Loucy (cell line): ENCODE results near the gene GLDC.

ENCODE experiments used
- H2AFZ ChIP-seq: fragments of 200-600 bp; sonication (generic); 2 replicates; pipeline ENCODE4 v1.6.0; 2016; ENCODE audit warnings: antibody characterized with exemption, mild to moderate bottlenecking, low read length, moderate library complexity
- H3F3A ChIP-seq: fragments of 200-600 bp; 2 replicates; pipeline ENCODE4 v1.6.0; 2016; ENCODE audit warnings: antibody characterized with exemption, low read depth, mild to moderate bottlenecking
- H3K27me3 ChIP-seq: fragments of 200-600 bp; sonication (generic); 2 replicates; pipeline ENCODE4 v1.6.1; 2014; ENCODE audit warnings: low read length, mild to moderate bottlenecking; ENCODE audit not compliant: insufficient read depth, poor library complexity, severe bottlenecking
- H3K36me3 ChIP-seq: fragments of 200-600 bp; sonication (generic); 2 replicates; pipeline ENCODE4 v1.6.1; 2016; ENCODE audit warnings: low read length; ENCODE audit not compliant: insufficient read depth
- H3K4me1 ChIP-seq: fragments of 200-600 bp; sonication (generic); 2 replicates; pipeline ENCODE4 v1.5.1; 2014; ENCODE audit warnings: low read length, mild to moderate bottlenecking; ENCODE audit not compliant: insufficient read depth, poor library complexity, severe bottlenecking
- H3K4me2 ChIP-seq: fragments of 200-600 bp; sonication (generic); 2 replicates; pipeline ENCODE4 v1.6.0; 2014; ENCODE audit warnings: antibody characterized with exemption, low read length, low read depth, mild to moderate bottlenecking; ENCODE audit not compliant: poor library complexity, severe bottlenecking
- H3K4me3 ChIP-seq: fragments of 200-600 bp; sonication (generic); 2 replicates; pipeline ENCODE4 v1.5.1; 2014; ENCODE audit warnings: low read length, mild to moderate bottlenecking, mixed read lengths; ENCODE audit not compliant: poor library complexity, severe bottlenecking
- H3K79me2 ChIP-seq: fragments of 200-600 bp; sonication (generic); 2 replicates; pipeline ENCODE4 v1.6.1; 2014; ENCODE audit warnings: low read length; ENCODE audit not compliant: insufficient read depth
- H3K9ac ChIP-seq: fragments of 200-600 bp; sonication (generic); 2 replicates; pipeline ENCODE4 v1.6.0; 2014; ENCODE audit warnings: mild to moderate bottlenecking, low read depth, low read length, moderate library complexity; ENCODE audit not compliant: poor library complexity, severe bottlenecking
- H3K9me2 ChIP-seq: fragments of 200-600 bp; sonication (generic); replicated peaks from 2 replicates; pipeline ENCODE4 v1.6.1; 2016; ENCODE audit warnings: low read depth, low read length, mixed read lengths
- H3K9me3 ChIP-seq: fragments of 200-600 bp; sonication (generic); 2 replicates; pipeline ENCODE4 v1.6.1; 2014; ENCODE audit warnings: mild to moderate bottlenecking, antibody characterized with exemption, low read length, low read depth; ENCODE audit not compliant: insufficient read depth
- H4K20me1 ChIP-seq: fragments of 200-600 bp; sonication (generic); 2 replicates; pipeline ENCODE4 v1.6.0; 2014; ENCODE audit warnings: antibody characterized with exemption, low read length, mild to moderate bottlenecking; ENCODE audit not compliant: insufficient read depth, poor library complexity, severe bottlenecking
- EZH2phosphoT487 ChIP-seq: fragments of 200-600 bp; IDR thresholded peaks from 2 replicates; pipeline ENCODE4 v1.6.1; 2018; ENCODE audit warnings: antibody characterized with exemption, mild to moderate bottlenecking, moderate library complexity, borderline replicate concordance
- TF ChIP-seq, protein P1 (sequence below): fragments of 200-600 bp; sonication (generic); conservative IDR thresholded peaks from 2 replicates; pipeline ENCODE4 v1.5.1; 2014; ENCODE audit warnings: mild to moderate bottlenecking, antibody characterized with exemption, low read length

GLDC gene

DNA sequence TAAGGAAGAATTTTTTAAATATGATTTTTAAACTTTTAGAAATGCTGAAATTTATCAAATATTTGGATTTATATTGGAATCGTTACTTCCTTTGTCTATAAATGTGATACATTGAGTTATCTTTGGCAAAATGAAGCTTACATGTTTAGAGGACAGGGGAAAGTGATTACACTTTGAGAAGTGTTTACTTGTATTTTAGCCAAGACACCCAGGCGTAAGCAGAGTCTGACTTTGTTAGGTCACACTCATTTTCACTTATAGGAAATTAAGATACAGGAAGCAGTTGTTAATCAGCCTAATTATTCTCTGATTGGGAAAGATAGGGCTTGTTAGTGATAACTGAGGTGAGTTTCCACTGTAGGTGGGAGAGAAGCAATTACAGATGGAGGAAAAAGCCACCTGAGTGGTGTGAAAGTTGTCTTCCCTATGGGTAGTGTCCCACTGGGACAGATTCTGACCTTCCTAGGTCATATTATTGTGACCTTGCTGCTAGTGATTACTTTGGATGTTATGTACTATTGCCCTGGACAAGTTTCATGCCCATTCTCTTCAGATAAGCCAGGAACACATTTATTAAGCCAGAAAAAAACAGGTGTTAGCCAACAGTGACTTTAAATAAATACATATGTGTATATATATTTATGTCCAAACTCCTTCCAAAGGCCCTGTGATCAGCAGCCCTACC lies 143.9 kb downstream of the GLDC start:
- Histone ChIP-seq H3F3A (no peaks in the 10 kb centered on the region), H3K36me3 (peaks cover 80% of the 10 kb centered on the region; the same call in 1 of the 2 replicates), H4K20me1 (no peaks in the 10 kb centered on the region), H3K4me3 (no peak overlapping the region), H3K4me2 (no peak overlapping the region), H3K4me1 (no peaks in the 10 kb centered on the region), H2AFZ (no peak overlapping the region), H3K79me2 (no peaks in the 10 kb centered on the region), H3K9me3 (no peaks in the 10 kb centered on the region), H3K27me3 (no peaks in the 10 kb centered on the region), H3K9me2 (no peaks in the 10 kb centered on the region), H3K9ac (no peak overlapping the region)
- no peak for TF ChIP-seq EZH2phosphoT487
- TF ChIP-seq, protein P1, sequence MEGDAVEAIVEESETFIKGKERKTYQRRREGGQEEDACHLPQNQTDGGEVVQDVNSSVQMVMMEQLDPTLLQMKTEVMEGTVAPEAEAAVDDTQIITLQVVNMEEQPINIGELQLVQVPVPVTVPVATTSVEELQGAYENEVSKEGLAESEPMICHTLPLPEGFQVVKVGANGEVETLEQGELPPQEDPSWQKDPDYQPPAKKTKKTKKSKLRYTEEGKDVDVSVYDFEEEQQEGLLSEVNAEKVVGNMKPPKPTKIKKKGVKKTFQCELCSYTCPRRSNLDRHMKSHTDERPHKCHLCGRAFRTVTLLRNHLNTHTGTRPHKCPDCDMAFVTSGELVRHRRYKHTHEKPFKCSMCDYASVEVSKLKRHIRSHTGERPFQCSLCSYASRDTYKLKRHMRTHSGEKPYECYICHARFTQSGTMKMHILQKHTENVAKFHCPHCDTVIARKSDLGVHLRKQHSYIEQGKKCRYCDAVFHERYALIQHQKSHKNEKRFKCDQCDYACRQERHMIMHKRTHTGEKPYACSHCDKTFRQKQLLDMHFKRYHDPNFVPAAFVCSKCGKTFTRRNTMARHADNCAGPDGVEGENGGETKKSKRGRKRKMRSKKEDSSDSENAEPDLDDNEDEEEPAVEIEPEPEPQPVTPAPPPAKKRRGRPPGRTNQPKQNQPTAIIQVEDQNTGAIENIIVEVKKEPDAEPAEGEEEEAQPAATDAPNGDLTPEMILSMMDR, result no peak

DNA sequence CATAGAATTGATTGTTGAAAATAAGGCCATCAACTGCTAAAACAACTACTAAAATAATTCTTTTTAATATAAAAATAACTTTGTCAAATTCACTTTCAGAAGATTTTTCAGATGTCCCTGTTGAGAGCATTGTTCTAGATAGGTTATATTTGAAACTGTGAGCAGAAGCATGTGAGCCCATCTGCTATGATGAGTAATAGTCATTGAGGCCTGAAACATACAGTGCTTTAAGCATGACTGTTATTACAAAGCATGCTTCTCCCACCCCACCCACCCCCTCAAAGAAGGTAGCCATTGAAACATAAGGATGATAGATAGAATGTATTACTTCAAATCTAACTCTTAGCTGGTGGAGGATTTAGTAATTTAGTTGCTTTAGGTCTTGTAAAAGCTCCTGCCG lies 146.5 kb downstream of the GLDC start:
- H3K36me3 ChIP-seq, result peaks cover 77% of the 10 kb centered on the region
- H3K4me2 ChIP-seq, result no peak overlapping the region

GRCh38 chr9:6495466-6495865 lies 150.1 kb downstream of the GLDC start:
- H2AFZ ChIP-seq, result no peak overlapping the region
- H3K36me3 ChIP-seq, result peaks cover 64% of the 10 kb centered on the region
- H3K4me2 ChIP-seq, result no peak overlapping the region
- no peak overlapping the region for H3K4me3 ChIP-seq
- H3K9me3 ChIP-seq, result no peaks in the 10 kb centered on the region
- H3K27me3 ChIP-seq, result no peaks in the 10 kb centered on the region
- H3K4me1 ChIP-seq, result no peaks in the 10 kb centered on the region
- no peak overlapping the region for H3K9ac ChIP-seq
- no peaks in the 10 kb centered on the region; the same call in 1 of the 2 replicates for H3K79me2 ChIP-seq
- no peak for TF ChIP-seq EZH2phosphoT487
- TF ChIP-seq, protein P1, result no peak; the same call in 1 of the 2 replicates
- H4K20me1 ChIP-seq, result no peaks in the 10 kb centered on the region
- no peaks in the 10 kb centered on the region for H3F3A ChIP-seq
- H3K9me2 ChIP-seq, result no peaks in the 10 kb centered on the region

More for the DNA sequence above, 146.5 kb downstream of the GLDC start:
- TF ChIP-seq EZH2phosphoT487, result no peak
- TF ChIP-seq, protein P1, result no peak
- H3F3A ChIP-seq, result no peaks in the 10 kb centered on the region
- H3K4me1 ChIP-seq, result no peaks in the 10 kb centered on the region
- no peak overlapping the region for H3K9ac ChIP-seq
- no peak overlapping the region for H3K4me3 ChIP-seq
- H2AFZ ChIP-seq, result no peak overlapping the region
- no peaks in the 10 kb centered on the region for H3K79me2 ChIP-seq
- H3K9me3 ChIP-seq, result no peaks in the 10 kb centered on the region
- H3K9me2 ChIP-seq, result no peaks in the 10 kb centered on the region
- H4K20me1 ChIP-seq, result no peaks in the 10 kb centered on the region
- H3K27me3 ChIP-seq, result no peaks in the 10 kb centered on the region
